HG03571 (cell line): ENCODE measurements around the gene NADSYN1.
A peak's percentile ranks its signal among the peaks of the same experiment; 100 is the strongest.

Source experiments
- ATAC-seq: cut with Tn5 transposase; IDR thresholded peaks from one replicate; pipeline ENCODE4 v1.9.1; 2021; ENCODE audit not compliant: unreplicated experiment

Gene NADSYN1

GRCh38 chr11:71433648-71434450 lies 19.2 kb upstream of the NADSYN1 start:
- ATAC-seq = no peak

GRCh38 chr11:71434576-71435130 lies 18.4 kb upstream of the NADSYN1 start:
- ATAC-seq = no peak

GRCh38 chr11:71435278-71435951 lies 17.6 kb upstream of the NADSYN1 start:
- ATAC-seq = no peak

- no peak for ATAC-seq
Observed at GRCh38 chr11:71436861-71437260, 16.1 kb upstream of the NADSYN1 start.

- no peak for ATAC-seq
Observed at GRCh38 chr11:71437399-71437798, 15.6 kb upstream of the NADSYN1 start.

GRCh38 chr11:71437879-71438278 lies 15.1 kb upstream of the NADSYN1 start:
- no peak for ATAC-seq

GRCh38 chr11:71438650-71439049 lies 14.4 kb upstream of the NADSYN1 start:
- ATAC-seq = no peak

GRCh38 chr11:71440021-71440755 lies 12.8 kb upstream of the NADSYN1 start:
- no peak for ATAC-seq

- ATAC-seq = no peak
Observed at GRCh38 chr11:71441251-71441650, 11.8 kb upstream of the NADSYN1 start.

- no peak for ATAC-seq
Observed at GRCh38 chr11:71442123-71442522, 10.9 kb upstream of the NADSYN1 start.

GRCh38 chr11:71442880-71443279 lies 10.1 kb upstream of the NADSYN1 start:
- no peak for ATAC-seq

GRCh38 chr11:71443736-71444445 lies 9.1 kb upstream of the NADSYN1 start:
- ATAC-seq = no peak

- ATAC-seq = no peak
Observed at GRCh38 chr11:71444811-71445210, 8.2 kb upstream of the NADSYN1 start.

- ATAC-seq = no peak
Observed at GRCh38 chr11:71446150-71446549, 6.9 kb upstream of the NADSYN1 start.

GRCh38 chr11:71446942-71447688 lies 5.9 kb upstream of the NADSYN1 start:
- no peak for ATAC-seq

GRCh38 chr11:71447791-71448256 lies 5.2 kb upstream of the NADSYN1 start:
- ATAC-seq = peak; percentile 1

- ATAC-seq = peak; percentile 77
Observed at GRCh38 chr11:71448257-71449171, 4.5 kb upstream of the NADSYN1 start, which contains the start of gene DHCR7. Gene DHCR7, minus strand, starts transcription at chr11:71448393. Its CDS starts 3,441 bp downstream, at chr11:71444952.

GRCh38 chr11:71449596-71449995 lies 3.4 kb upstream of the NADSYN1 start:
- no peak for ATAC-seq

- no peak for ATAC-seq
Observed at GRCh38 chr11:71450507-71450906, 2.5 kb upstream of the NADSYN1 start.
